Testis (tissue), 3 donors: Measurements from ENCODE around the gene CXCL10. TPM values are rescaled to one million over a fixed set of nuclear protein-coding genes. Genes with fewer than 3 reads are reported as not detected.
A peak's percentile ranks its signal among the peaks of the same experiment; 100 is the strongest.

Experiments
- DNase-seq: peaks from one replicate; pipeline ENCODE4 v3.0.0-alpha.2; 2019
- H3K27ac ChIP-seq, 2 donors: fragments of 200-600 bp; sonication (generic); one replicate each; pipeline ENCODE4 v1.5.1; 2019
- H3K27me3 ChIP-seq: fragments of 200-600 bp; sonication (generic); one replicate; pipeline ENCODE4 v1.5.1; 2019
- H3K36me3 ChIP-seq: fragments of 200-600 bp; sonication (generic); one replicate; pipeline ENCODE4 v1.5.1; 2017; ENCODE audit warnings: low read depth; ENCODE audit errors: missing control alignments
- H3K4me1 ChIP-seq: fragments of 200-600 bp; sonication (generic); one replicate; pipeline ENCODE4 v1.5.1; 2019
- H3K4me3 ChIP-seq, 2 donors: fragments of 200-600 bp; sonication (generic); one replicate each; pipeline ENCODE4 v1.5.1; 2017 to 2019
- H3K9me3 ChIP-seq: fragments of 200-600 bp; sonication (generic); one replicate; pipeline ENCODE4 v1.5.1; 2017
- CTCF ChIP-seq, 3 experiments: fragments of 450-650 bp in 2 of 3; fragments of 200-600 bp in 1 of 3; sonication (generic) in 1 of 3; IDR thresholded peaks; one replicate each; pipeline ENCODE4 v1.5.1; 2016 to 2019; ENCODE audit warnings: antibody characterized with exemption in 3 of 3, mild to moderate bottlenecking in 2 of 3, moderate library complexity in 1 of 3
- POLR2A ChIP-seq: fragments of 450-650 bp; IDR thresholded peaks from one replicate; pipeline ENCODE4 v1.6.1; 2017; ENCODE audit warnings: antibody characterized with exemption, mild to moderate bottlenecking, moderate library complexity
- whole genome bisulfite sequencing, 2 donors: methylation state at CpG; one replicate each; pipeline ENCODE4 v1.1.5; 2018; 5-methylcytosine and 5-hydroxymethylcytosine counted together
- intact Hi-C: fragments of 100-400 bp; cut with DNase I; formaldehyde crosslinking; loops from one replicate; pipeline ENCODE4 v1.15.1; 2023; ENCODE audit warnings: low total_unique reads
- polyA plus RNA-seq: library from polyadenylated mRNA; stranded (reverse); fragments of 350-450 nt; fragmentation: Illumina TruSeq; extraction: RNeasy Lipid Tissue Mini Kit (QIAGEN cat#74804); gene quantifications from one replicate; pipeline ENCODE4 v1.2.3, GENCODE V29; 2014; ENCODE audit warnings: low read depth, low replicate concordance; ENCODE audit not compliant: insufficient read depth
- total RNA-seq, 2 donors: library from RNA; depleted of rRNA; stranded (reverse); fragments of >200 nt; gene quantifications; one replicate each; pipeline ENCODE4 v1.2.3, GENCODE V29; 2016

The CXCL10 gene
- total and polyA plus RNA-seq, 3 donors from 2014 or later = 5.9 TPM; not detected in 2

GRCh38 chr4:76010576-76010975, 12.7 kb downstream of the CXCL10 start:
- Histone ChIP-seq H3K4me1 (peaks cover 12% of the 10 kb centered on the region), H3K36me3 (no peaks in the 10 kb centered on the region), H3K27ac (no peak overlapping the region), H3K9me3 (no peaks in the 10 kb centered on the region), H3K27me3 (no peaks in the 10 kb centered on the region), H3K4me3 (peak overlapping the region; percentile 39 to 54)
- DNase-seq = no peak
- intact Hi-C loops = no loop called here
- TF ChIP-seq POLR2A (no peak), CTCF (IDR thresholded peaks at IDR 0.05) (no peak)
- 60 to 67% methylated on average over 13 of the region's 13 CpGs for WGBS, 2 donors

GRCh38 chr4:76009311-76009710, 14.0 kb downstream of the CXCL10 start:
- Histone ChIP-seq H3K4me1 (peaks cover 12% of the 10 kb centered on the region), H3K27ac (no peak overlapping the region), H3K4me3 (no peak overlapping the region), H3K27me3 (no peaks in the 10 kb centered on the region), H3K36me3 (no peaks in the 10 kb centered on the region), H3K9me3 (no peaks in the 10 kb centered on the region)
- no peak for TF ChIP-seq CTCF (IDR thresholded peaks at IDR 0.05)
- no peak for TF ChIP-seq POLR2A
- intact Hi-C loops = no loop called here
- no peak for DNase-seq
- WGBS, 2 donors = 83 to 86% methylated on average over 5 of the region's 5 CpGs

- WGBS, 2 donors = 83 to 96% methylated on average over 1 of the region's 1 CpG
- TF ChIP-seq CTCF (IDR thresholded peaks at IDR 0.05) (no peak), POLR2A (no peak)
- H3K27me3 ChIP-seq = no peaks in the 10 kb centered on the region
Measured at GRCh38 chr4:76007089-76007862, 16.0 kb downstream of the CXCL10 start, which contains the start of gene CXCL9. TSS of gene CXCL9 (minus strand) at chr4:76007509. CDS start at chr4:76007449, 60 bp downstream.

GRCh38 chr4:76003620-76004019, 19.7 kb downstream of the CXCL10 start:
- DNase-seq = no peak
- Histone ChIP-seq H3K36me3 (no peaks in the 10 kb centered on the region), H3K4me3 (no peak overlapping the region), H3K9me3 (no peaks in the 10 kb centered on the region), H3K27ac (no peak overlapping the region), H3K4me1 (no peaks in the 10 kb centered on the region), H3K27me3 (no peaks in the 10 kb centered on the region)
- intact Hi-C loops = no loop called here
- WGBS, 2 donors = 82 to 90% methylated on average over 3 of the region's 3 CpGs
- no peak for TF ChIP-seq POLR2A
- TF ChIP-seq CTCF (IDR thresholded peaks at IDR 0.05) = no peak

More at GRCh38 chr4:76007089-76007862, 16.0 kb downstream of the CXCL10 start, which contains the start of gene CXCL9:
- Histone ChIP-seq H3K36me3 (no peaks in the 10 kb centered on the region), H3K9me3 (no peaks in the 10 kb centered on the region), H3K4me1 (peaks cover 8% of the 10 kb centered on the region), H3K27ac (no peak within 1 kb of the TSS), H3K4me3 (no peak within 1 kb of the TSS)
- DNase-seq = no peak
- intact Hi-C loops = no loop called here

GRCh38 chr4:76003035-76003434, 20.3 kb downstream of the CXCL10 start:
- H3K27ac ChIP-seq = no peak overlapping the region
- intact Hi-C loops = no loop called here
- H3K27me3 ChIP-seq = no peaks in the 10 kb centered on the region
- 77 to 80% methylated on average over 2 of the region's 2 CpGs for WGBS, 2 donors
- no peaks in the 10 kb centered on the region for H3K4me1 ChIP-seq
- H3K4me3 ChIP-seq = no peak overlapping the region
- no peaks in the 10 kb centered on the region for H3K9me3 ChIP-seq
- H3K36me3 ChIP-seq = no peaks in the 10 kb centered on the region
- DNase-seq = no peak
- no peak for TF ChIP-seq CTCF (IDR thresholded peaks at IDR 0.05)
- no peak for TF ChIP-seq POLR2A
